ENCODE results near the gene DCAF11. TPM values are rescaled to one million over a fixed set of nuclear protein-coding genes. Genes with fewer than 3 reads are reported as not detected.

DCAF11 gene
- total RNA-seq, 1 donor from 2014 or later = 66.5 TPM

DNA sequence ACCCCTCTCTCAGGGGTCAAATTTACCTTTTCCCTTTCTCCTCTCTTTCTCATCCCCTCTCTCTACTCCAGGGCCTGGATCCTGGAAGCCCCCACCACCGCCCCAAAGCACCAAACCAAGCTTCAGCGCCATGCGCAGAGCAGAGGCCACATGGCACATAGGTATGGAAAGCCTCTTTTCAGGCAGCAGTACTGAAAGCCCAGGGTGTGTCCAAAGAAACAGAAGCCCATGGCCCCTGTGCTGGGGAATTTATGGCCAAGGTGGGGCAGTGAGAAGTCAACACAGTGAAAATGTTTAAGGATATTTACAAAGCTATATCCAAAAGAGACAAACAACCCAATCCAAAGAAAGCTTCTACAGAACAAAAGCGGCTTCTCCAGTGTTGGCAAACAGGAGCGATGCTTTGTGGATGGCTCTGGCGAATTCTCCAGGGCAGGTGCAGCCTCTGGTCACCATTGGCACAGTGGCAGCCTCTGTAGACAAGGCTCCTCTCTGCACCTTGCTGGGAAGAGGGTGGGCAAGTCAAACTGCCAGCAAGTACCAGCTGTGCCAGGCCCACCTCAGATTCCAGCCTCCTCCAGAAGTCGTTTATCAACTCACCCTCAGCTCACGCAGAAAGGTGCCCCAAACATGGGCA lies 48.0 kb upstream of the DCAF11 start:
- no peak overlapping the region for H3K27ac ChIP-seq
- H3K27me3 Mint-ChIP-seq (ENCODE audit: insufficient read depth, low read depth) = peaks cover 6% of the 10 kb centered on the region
- no peaks in the 10 kb centered on the region for H3K9me3 ChIP-seq (ENCODE audit: low read depth)
- H3K36me3 Mint-ChIP-seq = no peaks in the 10 kb centered on the region
- no peak overlapping the region for H3K4me3 Mint-ChIP-seq
- no peak overlapping the region for H3K9ac ChIP-seq
- H3K4me3 ChIP-seq = no peak overlapping the region
- H4K20me1 ChIP-seq (ENCODE audit: low read depth) = no peaks in the 10 kb centered on the region
- no peaks in the 10 kb centered on the region for H3K36me3 ChIP-seq
- H3K79me2 ChIP-seq (ENCODE audit: low read depth) = no peaks in the 10 kb centered on the region
- no peaks in the 10 kb centered on the region for H3K9me3 Mint-ChIP-seq
- no peak for DNase-seq (ENCODE audit: low spot score)
- no peaks in the 10 kb centered on the region for H3F3A ChIP-seq (ENCODE audit: low read depth)
- H3K27me3 ChIP-seq = no peaks in the 10 kb centered on the region
- H2AFZ ChIP-seq (replicated peaks) = no peak overlapping the region
- peaks cover 5% of the 10 kb centered on the region for H3K4me1 Mint-ChIP-seq
- H3K4me1 ChIP-seq = no peaks in the 10 kb centered on the region
- no peak overlapping the region for H3K27ac Mint-ChIP-seq
- no peak overlapping the region for H3K4me2 ChIP-seq
- TF ChIP-seq, protein P1, sequence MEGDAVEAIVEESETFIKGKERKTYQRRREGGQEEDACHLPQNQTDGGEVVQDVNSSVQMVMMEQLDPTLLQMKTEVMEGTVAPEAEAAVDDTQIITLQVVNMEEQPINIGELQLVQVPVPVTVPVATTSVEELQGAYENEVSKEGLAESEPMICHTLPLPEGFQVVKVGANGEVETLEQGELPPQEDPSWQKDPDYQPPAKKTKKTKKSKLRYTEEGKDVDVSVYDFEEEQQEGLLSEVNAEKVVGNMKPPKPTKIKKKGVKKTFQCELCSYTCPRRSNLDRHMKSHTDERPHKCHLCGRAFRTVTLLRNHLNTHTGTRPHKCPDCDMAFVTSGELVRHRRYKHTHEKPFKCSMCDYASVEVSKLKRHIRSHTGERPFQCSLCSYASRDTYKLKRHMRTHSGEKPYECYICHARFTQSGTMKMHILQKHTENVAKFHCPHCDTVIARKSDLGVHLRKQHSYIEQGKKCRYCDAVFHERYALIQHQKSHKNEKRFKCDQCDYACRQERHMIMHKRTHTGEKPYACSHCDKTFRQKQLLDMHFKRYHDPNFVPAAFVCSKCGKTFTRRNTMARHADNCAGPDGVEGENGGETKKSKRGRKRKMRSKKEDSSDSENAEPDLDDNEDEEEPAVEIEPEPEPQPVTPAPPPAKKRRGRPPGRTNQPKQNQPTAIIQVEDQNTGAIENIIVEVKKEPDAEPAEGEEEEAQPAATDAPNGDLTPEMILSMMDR (IDR thresholded peaks at IDR 0.05) = no peak
- no peak for TF ChIP-seq EZH2phosphoT487 (IDR thresholded peaks at IDR 0.05)
- TF ChIP-seq EZH2 (IDR thresholded peaks at IDR 0.05) = no peak

DNA sequence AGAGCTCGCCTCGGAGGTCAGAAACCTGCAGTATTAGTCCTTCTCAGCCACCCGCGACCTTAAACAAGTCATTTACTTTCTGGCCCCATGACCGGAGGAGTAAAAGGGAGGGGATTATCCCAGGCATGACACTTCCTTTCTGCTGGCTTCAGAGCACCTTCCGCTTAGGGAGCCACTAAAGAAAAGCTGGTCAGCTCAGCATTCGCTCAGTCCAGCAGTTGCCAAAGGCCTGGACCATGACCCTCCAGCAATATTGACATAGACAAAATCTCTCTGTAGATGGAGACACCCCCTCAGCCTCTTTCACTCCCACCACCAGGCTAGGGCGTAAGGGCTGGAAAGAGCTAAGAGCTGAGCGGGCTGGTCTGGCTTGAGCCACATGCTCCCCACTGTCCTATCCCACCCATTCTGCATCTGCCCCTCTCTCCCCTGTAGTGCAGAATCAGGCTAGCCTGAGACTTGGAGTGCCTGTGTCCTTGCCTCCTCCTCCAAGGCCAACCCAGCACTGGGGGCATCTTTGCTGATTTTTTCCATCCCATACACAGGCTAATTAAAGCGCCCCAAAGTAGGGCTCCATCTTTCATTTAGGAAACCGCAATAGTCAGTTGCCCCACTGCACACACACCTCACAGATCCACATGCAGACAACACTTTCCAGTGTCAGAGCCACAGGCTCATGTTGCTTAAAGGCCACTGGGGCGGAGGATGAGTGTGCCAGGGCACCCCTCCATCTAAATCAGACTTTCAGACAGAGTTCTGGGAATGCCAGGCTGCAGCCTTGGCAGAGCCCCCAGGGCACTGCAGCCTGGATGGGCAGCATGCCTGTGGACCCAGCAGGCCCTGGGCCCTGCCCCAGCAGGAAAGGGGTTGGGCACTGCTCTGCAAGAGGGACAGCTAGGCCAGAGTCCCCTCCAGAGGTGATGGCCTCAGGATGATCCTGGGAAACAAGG lies 47.2 kb upstream of the DCAF11 start:
- H3K27ac Mint-ChIP-seq = no peak overlapping the region
- Histone ChIP-seq H3K4me1 (no peaks in the 10 kb centered on the region), H3K9ac (no peak overlapping the region), H3K4me2 (no peak overlapping the region), H3K79me2 (ENCODE audit: low read depth) (no peaks in the 10 kb centered on the region), H3F3A (ENCODE audit: low read depth) (no peaks in the 10 kb centered on the region), H3K27me3 (no peaks in the 10 kb centered on the region), H3K36me3 (no peaks in the 10 kb centered on the region), H3K9me3 (ENCODE audit: low read depth) (no peaks in the 10 kb centered on the region), H3K27ac (no peak overlapping the region), H3K4me3 (no peak overlapping the region), H4K20me1 (ENCODE audit: low read depth) (no peaks in the 10 kb centered on the region), H2AFZ (replicated peaks) (no peak overlapping the region)
- H3K4me3 Mint-ChIP-seq = no peak overlapping the region
- peaks cover 6% of the 10 kb centered on the region for H3K27me3 Mint-ChIP-seq (ENCODE audit: insufficient read depth, low read depth)
- no peaks in the 10 kb centered on the region for H3K36me3 Mint-ChIP-seq
- H3K4me1 Mint-ChIP-seq = peaks cover 5% of the 10 kb centered on the region
- TF ChIP-seq, protein P1 (IDR thresholded peaks at IDR 0.05) = no peak
- TF ChIP-seq EZH2phosphoT487 (IDR thresholded peaks at IDR 0.05) = no peak
- no peak for TF ChIP-seq EZH2 (IDR thresholded peaks at IDR 0.05)
- no peak for DNase-seq (ENCODE audit: low spot score)
- no peaks in the 10 kb centered on the region for H3K9me3 Mint-ChIP-seq

DNA sequence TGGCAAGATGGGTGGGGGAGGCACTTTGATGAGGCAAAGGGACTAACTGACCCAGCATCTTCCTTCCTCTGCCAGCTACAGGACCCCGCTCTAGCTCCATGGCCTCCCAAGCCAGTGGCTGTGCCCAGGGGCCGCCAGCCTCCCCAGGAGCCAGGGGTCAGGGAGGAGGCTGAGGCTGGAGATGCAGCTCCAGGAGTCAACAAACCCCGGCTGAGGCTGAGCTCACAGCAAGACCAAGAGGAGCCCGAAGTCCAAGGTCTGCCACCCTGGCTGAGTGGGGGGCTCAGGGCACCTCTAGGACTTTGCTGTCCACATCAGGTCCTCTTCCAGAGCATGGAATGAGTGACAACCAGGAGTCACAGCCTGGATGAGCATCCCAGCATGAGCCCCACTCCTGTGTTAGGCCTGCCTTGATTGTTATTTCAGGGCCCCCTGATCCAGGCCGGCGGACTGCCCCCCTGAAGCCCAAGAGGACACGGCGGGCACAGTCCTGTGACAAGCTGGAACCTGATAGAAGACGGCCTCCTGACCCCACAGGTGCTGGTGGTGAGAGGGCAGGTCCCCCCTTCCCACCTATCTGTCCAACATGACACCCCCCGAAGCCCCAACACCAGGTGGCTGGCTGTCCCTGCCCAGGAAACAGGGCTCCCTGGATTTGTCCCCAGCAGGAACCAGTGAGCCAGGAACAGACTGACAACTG lies 45.7 kb upstream of the DCAF11 start:
- H3K9ac ChIP-seq = no peak overlapping the region

More for the DNA sequence above, 45.7 kb upstream of the DCAF11 start:
- TF ChIP-seq EZH2 (IDR thresholded peaks at IDR 0.05) (no peak), EZH2phosphoT487 (IDR thresholded peaks at IDR 0.05) (no peak)
- TF ChIP-seq, protein P1 (IDR thresholded peaks at IDR 0.05) = no peak
- Mint-ChIP-seq H3K27ac (no peak overlapping the region), H3K27me3 (ENCODE audit: insufficient read depth, low read depth) (peaks cover 4% of the 10 kb centered on the region), H3K4me1 (peaks cover 5% of the 10 kb centered on the region), H3K9me3 (no peaks in the 10 kb centered on the region), H3K36me3 (no peaks in the 10 kb centered on the region), H3K4me3 (no peak overlapping the region)
- H3F3A ChIP-seq (ENCODE audit: low read depth) = no peaks in the 10 kb centered on the region
- H3K27ac ChIP-seq = no peak overlapping the region
- H4K20me1 ChIP-seq (ENCODE audit: low read depth) = no peaks in the 10 kb centered on the region
- H3K9me3 ChIP-seq (ENCODE audit: low read depth) = no peaks in the 10 kb centered on the region
- H3K79me2 ChIP-seq (ENCODE audit: low read depth) = no peaks in the 10 kb centered on the region
- no peak overlapping the region for H2AFZ ChIP-seq (replicated peaks)
- no peak overlapping the region for H3K4me3 ChIP-seq
- no peaks in the 10 kb centered on the region for H3K36me3 ChIP-seq
- no peak overlapping the region for H3K4me2 ChIP-seq
- DNase-seq (ENCODE audit: low spot score) = no peak
- no peaks in the 10 kb centered on the region for H3K4me1 ChIP-seq
- no peaks in the 10 kb centered on the region for H3K27me3 ChIP-seq

All from neural progenitor cell (in vitro differentiated cells).